GM12878 (cell line): ENCODE data around the gene MST1. TPM values are rescaled to one million over a fixed set of nuclear protein-coding genes. Genes with fewer than 3 reads are reported as not detected.

ENCODE experiments used
- ATAC-seq: fragments of 200-7000 bp; cut with Tn5 transposase; 3 replicates; pipeline ENCODE4 v1.9.1; 2020; ENCODE audit warnings: mild to moderate bottlenecking, moderate library complexity
- BruUV-seq: library from RNA; stranded (reverse); fragments of 400-500 nt; replicated peaks from 2 replicates; lab custom pipeline; 2021; lab: Mats Ljungman, UMichigan
- CTCF ChIA-PET: fragments of 300-600 bp; sonication (Branson Sonifier 250); formaldehyde crosslinking; extraction: SDS; loops from one replicate; lab custom pipeline; 2021; ENCODE audit warnings: inconsistent platforms; lab: Yijun Ruan, JAX
- POLR2A ChIA-PET: fragments of 350-600 bp; formaldehyde crosslinking; extraction: SDS; loops from one replicate; lab custom pipeline; 2021; ENCODE audit warnings: inconsistent platforms; lab: Charles Lee
- RAD21 ChIA-PET: fragments of 300-600 bp; sonication (Branson Sonifier 250); formaldehyde crosslinking; loops from one replicate; lab custom pipeline; 2023; ENCODE audit warnings: antibody characterized with exemption; ENCODE audit not compliant: unreplicated experiment; lab: Charles Lee
- SMC1A ChIA-PET: fragments of 300-600 bp; sonication (Branson Sonifier 250); formaldehyde crosslinking; loops from one replicate; lab custom pipeline; 2023; ENCODE audit not compliant: unreplicated experiment, uncharacterized antibody; lab: Charles Lee
- DNase-seq: peaks from one replicate; pipeline ENCODE4 v3.0.0-alpha.2; 2011; ENCODE audit warnings: low read depth, low spot score
- FAIRE-seq: peaks from 3 replicates; lab custom pipeline; 2011; peaks lifted over from hg19 to GRCh38; lab: Jason Lieb, UNC
- H2AFZ ChIP-seq: 2 replicates; pipeline ENCODE4 v1.6.0; 2011; ENCODE audit warnings: low read depth, low read length, control low read depth; ENCODE audit not compliant: control insufficient read depth
- H3K27ac ChIP-seq: 2 replicates; pipeline ENCODE4 v1.5.1; 2011; ENCODE audit warnings: control low read depth; ENCODE audit not compliant: control insufficient read depth, insufficient read depth
- H3K27me3 ChIP-seq, 2 experiments: replicated peaks in 1 of 2; 2 replicates each; pipeline versions ENCODE4 v1.6.0 to v1.6.1; 2011; ENCODE audit warnings: low read length in 1 of 2; ENCODE audit not compliant: control insufficient read depth in 2 of 2, insufficient read depth in 2 of 2
- H3K36me3 ChIP-seq, 2 experiments: 2 replicates each; pipeline ENCODE4 v1.5.1; 2011; ENCODE audit warnings: low read length in 1 of 2; ENCODE audit not compliant: control insufficient read depth in 2 of 2, insufficient read depth in 2 of 2
- H3K4me1 ChIP-seq: 2 replicates; pipeline ENCODE4 v1.6.1; 2011; ENCODE audit warnings: mild to moderate bottlenecking, low read length, moderate library complexity, mixed read lengths; ENCODE audit not compliant: control insufficient read depth, insufficient read depth
- H3K4me2 ChIP-seq: 2 replicates; pipeline ENCODE4 v1.6.0; 2011; ENCODE audit warnings: control low read depth; ENCODE audit not compliant: control insufficient read depth, insufficient read depth
- H3K4me3 ChIP-seq: fragments of 200-600 bp; sonication (generic); 2 replicates; pipeline ENCODE4 v1.5.1; 2016
- H3K79me2 ChIP-seq: 2 replicates; pipeline ENCODE4 v1.6.0; 2011; ENCODE audit warnings: low read length; ENCODE audit not compliant: control insufficient read depth, insufficient read depth
- H3K9ac ChIP-seq: 2 replicates; pipeline ENCODE4 v1.8.0; 2011; ENCODE audit warnings: low read length, control low read depth, mixed read lengths; ENCODE audit not compliant: control insufficient read depth, insufficient read depth
- H3K9me3 ChIP-seq: replicated peaks from 3 replicates; pipeline ENCODE4 v1.5.1; 2011; ENCODE audit warnings: mild to moderate bottlenecking, low read length; ENCODE audit not compliant: control insufficient read depth, insufficient read depth
- H4K20me1 ChIP-seq: 2 replicates; pipeline ENCODE4 v1.6.0; 2011; ENCODE audit not compliant: control insufficient read depth, insufficient read depth
- ATF7 ChIP-seq: fragments of 450-650 bp; IDR thresholded peaks from 2 replicates; pipeline ENCODE4 v1.6.1; 2016; ENCODE audit warnings: low read depth, mild to moderate bottlenecking
- BACH1 ChIP-seq: fragments of 450-650 bp; IDR thresholded peaks from 2 replicates; pipeline ENCODE4 v1.6.1; 2017; ENCODE audit warnings: mild to moderate bottlenecking, borderline replicate concordance
- BMI1 ChIP-seq: fragments of 450-650 bp; IDR thresholded peaks from 2 replicates; pipeline ENCODE4 v1.6.1; 2016; ENCODE audit warnings: mild to moderate bottlenecking, moderate library complexity, borderline replicate concordance
- CREM ChIP-seq: IDR thresholded peaks from 2 replicates; pipeline ENCODE4 v1.6.1; 2014; ENCODE audit warnings: antibody characterized with exemption, low read depth
- FOS ChIP-seq: IDR thresholded peaks from 3 replicates; pipeline ENCODE4 v1.6.1; 2011; ENCODE audit warnings: borderline replicate concordance; ENCODE audit not compliant: insufficient read length; ENCODE audit errors: extremely low read depth
- IKZF1 ChIP-seq: fragments of 450-650 bp; conservative IDR thresholded peaks from 2 replicates; pipeline ENCODE4 v1.6.1; 2017; ENCODE audit warnings: antibody characterized with exemption, mild to moderate bottlenecking
- JUND ChIP-seq: IDR thresholded peaks from 2 replicates; pipeline ENCODE4 v1.6.1; 2012; ENCODE audit warnings: low read depth, mild to moderate bottlenecking, low read length, improper control_type of control experiment, moderate library complexity
- KAT2A ChIP-seq: conservative IDR thresholded peaks from 2 replicates; pipeline ENCODE4 v1.6.1; 2011; ENCODE audit warnings: low read depth, low read length; ENCODE audit not compliant: control insufficient read depth
- KLF5 ChIP-seq: fragments of 450-650 bp; IDR thresholded peaks from 2 replicates; pipeline ENCODE4 v1.6.1; 2014; ENCODE audit warnings: mild to moderate bottlenecking; ENCODE audit not compliant: partially characterized antibody
- MXI1 ChIP-seq: fragments of 150-350 bp; IDR thresholded peaks from 2 replicates; pipeline ENCODE4 v1.6.1; 2011; ENCODE audit warnings: low read depth, mild to moderate bottlenecking, inconsistent platforms, low read length, improper control_type of control experiment
- MYC ChIP-seq: IDR thresholded peaks from 2 replicates; pipeline ENCODE4 v1.6.1; 2011; ENCODE audit warnings: mild to moderate bottlenecking, low read length, moderate library complexity, inconsistent platforms; ENCODE audit not compliant: insufficient read depth, insufficient replicate concordance, insufficient read length, severe bottlenecking
- POLR2AphosphoS2 ChIP-seq: IDR thresholded peaks from 2 replicates; pipeline ENCODE4 v1.6.1; 2011; ENCODE audit warnings: low read depth, mild to moderate bottlenecking, low read length, improper control_type of control experiment, moderate library complexity
- SIN3A ChIP-seq: IDR thresholded peaks from 2 replicates; pipeline ENCODE4 v1.6.1; 2012; ENCODE audit warnings: low read depth, low read length, improper control_type of control experiment
- SREBF2 ChIP-seq: IDR thresholded peaks from 2 replicates; pipeline ENCODE4 v1.6.1; 2012; ENCODE audit warnings: mild to moderate bottlenecking, low read length
- TAF1 ChIP-seq: IDR thresholded peaks from 2 replicates; pipeline ENCODE4 v1.6.1; 2011; ENCODE audit warnings: mild to moderate bottlenecking, low read depth, low read length, borderline replicate concordance
- TBL1XR1 ChIP-seq: IDR thresholded peaks from 2 replicates; pipeline ENCODE4 v1.6.1; 2012; ENCODE audit warnings: low read depth, low read length, improper control_type of control experiment
- ZBTB33 ChIP-seq: fragments of 450-650 bp; IDR thresholded peaks from 2 replicates; pipeline ENCODE4 v1.6.1; 2017; ENCODE audit warnings: mild to moderate bottlenecking
- ZBTB40 ChIP-seq: fragments of 450-650 bp; IDR thresholded peaks from 2 replicates; pipeline ENCODE4 v1.6.1; 2016; ENCODE audit warnings: mild to moderate bottlenecking, moderate library complexity, borderline replicate concordance
- WGBS: methylation state at CpG from one replicate; pipeline ENCODE4 v1.1.6; 2016; ENCODE audit warnings: low lambda C conversion rate; ENCODE audit not compliant: insufficient replicate concordance, insufficient coverage; ENCODE audit errors: missing lambda C conversion rate; 5-methylcytosine and 5-hydroxymethylcytosine counted together
- in situ Hi-C: fragments of 300-500 bp; cut with MboI; formaldehyde crosslinking; loops from 9 replicates; pipeline ENCODE4 v1.14.3; 2018; ENCODE audit warnings: mixed read lengths
- intact Hi-C: fragments of 100-400 bp; cut with micrococcal nuclease; formaldehyde crosslinking; loops from one replicate; pipeline ENCODE4 v1.14.2; 2022; ENCODE audit not compliant: unreplicated experiment
- polyA plus RNA-seq, 11 experiments: library from polyadenylated mRNA; depleted of rRNA in 4 of 11; unstranded in 6 of 11; stranded (reverse) in 5 of 11; fragments of >200 nt; fragmentation: Nextera tagmentation in 4 of 11; fragmentation: Illumina TruSeq in 1 of 11; extraction: Ambion mirVana in 4 of 11; extraction: Trizol in 1 of 11; gene quantifications; 1 replicate in 1 of 11; 2 replicates in 10 of 11; pipeline versions ENCODE4 v1.2.1 to v1.2.3, GENCODE V29; 2011 to 2016; ENCODE audit warnings: inconsistent platforms in 2 of 11, missing spikeins in 2 of 11, low read depth in 1 of 11
- total RNA-seq, 4 experiments: library from RNA; depleted of rRNA in 3 of 4; stranded (reverse); fragments of >200 nt in 3 of 4; fragmentation: Illumina TruSeq in 1 of 4; extraction: Trizol in 1 of 4; gene quantifications; 2 replicates each; pipeline versions ENCODE4 v1.2.1 to v1.2.3, GENCODE V29; 2013 to 2021

MST1 gene
- total and polyA plus RNA-seq, 10 of the 15 experiments (the other 5 are each of a cell fraction or from before 2014, with no cell fraction given): 1.2 to 25.5 (median 4.1) TPM

GRCh38 chr3:49663831-49664230, 25.4 kb downstream of the MST1 start:
- FAIRE-seq: no peak
- no peak for TF ChIP-seq IKZF1
- TF ChIP-seq SREBF2: no peak
- TF ChIP-seq ATF7: no peak
- TF ChIP-seq TBL1XR1: no peak
- no peak for TF ChIP-seq KAT2A
- no peak for TF ChIP-seq CREM
- no peak for TF ChIP-seq MXI1
- TF ChIP-seq TAF1: no peak
- TF ChIP-seq JUND: no peak
- TF ChIP-seq BMI1: no peak
- no peak for TF ChIP-seq SIN3A
- TF ChIP-seq KLF5: no peak
- TF ChIP-seq MYC: no peak
- TF ChIP-seq BACH1: no peak
- no peak for TF ChIP-seq ZBTB40
- no peak for TF ChIP-seq ZBTB33
- no peak for TF ChIP-seq POLR2AphosphoS2
- no peak for TF ChIP-seq FOS
- no peaks in the 10 kb centered on the region for H4K20me1 ChIP-seq
- H3K4me1 ChIP-seq: no peaks in the 10 kb centered on the region
- no peak overlapping the region for H3K4me2 ChIP-seq
- H3K4me3 ChIP-seq: no peak overlapping the region
- WGBS: 38% methylated on average over 1 of the region's 1 CpG
- no TSS peak for BruUV-seq
- intact Hi-C loops (no loop called here), in situ Hi-C loops (no loop called here)
- no peak overlapping the region for H3K27ac ChIP-seq
- H2AFZ ChIP-seq: no peak overlapping the region
- ChIA-PET CTCF (interaction anchor here (1.0 to 1.9 kb wide), 2 partner anchors 8 to 124 kb away, joined by 3 to 8 read pairs; no protein-coding TSS in a partner anchor), POLR2A (no interaction called here), SMC1A (interaction anchor here (0.6 kb wide), 1 partner anchor 86 kb away, joined by 3 read pairs; no protein-coding TSS in a partner anchor), RAD21 (interaction anchor here (1.0 kb wide), 1 partner anchor 124 kb away, joined by 5 read pairs; no protein-coding TSS in a partner anchor)
- H3K79me2 ChIP-seq: no peaks in the 10 kb centered on the region
- H3K36me3 ChIP-seq: no peaks in the 10 kb centered on the region
- no peaks in the 10 kb centered on the region for H3K27me3 ChIP-seq
- ATAC-seq: no peak
- H3K9ac ChIP-seq: no peak overlapping the region
- H3K9me3 ChIP-seq: no peaks in the 10 kb centered on the region
- no peak for DNase-seq
